HK-2 (cell line): Measurements from ENCODE around the gene EMSY.

Experiments used
- DNase-seq: peaks from one replicate; pipeline ENCODE4 v3.0.0-alpha.2; 2018; ENCODE audit not compliant: unreplicated experiment

Gene EMSY

GRCh38 chr11:76456571-76456970 is 11.8 kb downstream of the EMSY start:
- DNase-seq = no peak

- no peak for DNase-seq
Measured at GRCh38 chr11:76459299-76459698, 14.5 kb downstream of the EMSY start.

- DNase-seq = no peak
Measured at GRCh38 chr11:76459846-76460245, 15.0 kb downstream of the EMSY start.

GRCh38 chr11:76462317-76462716 is 17.5 kb downstream of the EMSY start:
- no peak for DNase-seq

- no peak for DNase-seq
Measured at GRCh38 chr11:76465701-76466100, 20.9 kb downstream of the EMSY start.

GRCh38 chr11:76466666-76467065 is 21.8 kb downstream of the EMSY start:
- no peak for DNase-seq

- no peak for DNase-seq
Measured at GRCh38 chr11:76469141-76469540, 24.3 kb downstream of the EMSY start.

GRCh38 chr11:76471382-76471781 is 26.6 kb downstream of the EMSY start:
- no peak for DNase-seq

- no peak for DNase-seq
Measured at GRCh38 chr11:76480241-76480640, 35.4 kb downstream of the EMSY start.

- no peak for DNase-seq
Measured at GRCh38 chr11:76491644-76492043, 46.8 kb downstream of the EMSY start.

- DNase-seq = no peak
Measured at GRCh38 chr11:76493040-76493439, 48.2 kb downstream of the EMSY start.

- DNase-seq = no peak
Measured at GRCh38 chr11:76493626-76494539, 49.1 kb downstream of the EMSY start.

GRCh38 chr11:76495019-76495418 is 50.2 kb downstream of the EMSY start:
- DNase-seq = no peak

- no peak for DNase-seq
Measured at GRCh38 chr11:76496174-76496573, 51.4 kb downstream of the EMSY start.

GRCh38 chr11:76501526-76502202 is 56.8 kb downstream of the EMSY start:
- no peak for DNase-seq

GRCh38 chr11:76506833-76507232 is 62.0 kb downstream of the EMSY start:
- DNase-seq = no peak

GRCh38 chr11:76510060-76511047 is 65.5 kb downstream of the EMSY start:
- DNase-seq = peak; percentile 2

- DNase-seq = no peak
Measured at GRCh38 chr11:76512851-76513653, 68.2 kb downstream of the EMSY start.

- no peak for DNase-seq
Measured at GRCh38 chr11:76513654-76514034, 68.8 kb downstream of the EMSY start.

GRCh38 chr11:76515494-76515893 is 70.7 kb downstream of the EMSY start:
- no peak for DNase-seq

GRCh38 chr11:76523147-76523546 is 78.3 kb downstream of the EMSY start:
- DNase-seq = no peak
